H9 (cell line): Measurements from ENCODE around the gene PTTG1IP. TPM values are rescaled to one million over a fixed set of nuclear protein-coding genes. Genes with fewer than 3 reads are reported as not detected.

Experiments
- DNase-seq: peaks from one replicate; pipeline ENCODE4 v3.0.0-alpha.2; 2017
- H2AFZ ChIP-seq: one replicate; pipeline ENCODE4 v1.6.1; 2013; ENCODE audit warnings: mild to moderate bottlenecking, low read length, control low read depth, moderate library complexity
- H2AK5ac ChIP-seq: 2 replicates; pipeline ENCODE4 v1.6.1; 2013; ENCODE audit warnings: low read length, control low read depth, mixed read lengths; ENCODE audit not compliant: insufficient read length
- H2BK120ac ChIP-seq: one replicate; pipeline ENCODE4 v1.6.1; 2013; ENCODE audit warnings: low read depth, mild to moderate bottlenecking, low read length, control low read depth, inconsistent platforms; ENCODE audit not compliant: poor library complexity, severe bottlenecking
- H2BK12ac ChIP-seq: 2 replicates; pipeline ENCODE4 v1.6.1; 2013; ENCODE audit warnings: low read length, control low read depth, mixed read lengths, low read depth; ENCODE audit not compliant: insufficient read length
- H2BK15ac ChIP-seq: 2 replicates; pipeline ENCODE4 v1.6.1; 2013; ENCODE audit warnings: low read depth, low read length, control low read depth
- H2BK20ac ChIP-seq: one replicate; pipeline ENCODE4 v1.6.1; 2013; ENCODE audit warnings: low read depth, mild to moderate bottlenecking, low read length, control low read depth, inconsistent platforms; ENCODE audit not compliant: poor library complexity, severe bottlenecking
- H2BK5ac ChIP-seq: 2 replicates; pipeline ENCODE4 v1.6.1; 2013; ENCODE audit warnings: low read length, control low read depth, mixed read lengths; ENCODE audit not compliant: insufficient read length
- H3K14ac ChIP-seq: 2 replicates; pipeline ENCODE4 v1.6.1; 2013; ENCODE audit warnings: low read length, control low read depth; ENCODE audit not compliant: insufficient read depth
- H3K18ac ChIP-seq: 2 replicates; pipeline ENCODE4 v1.6.1; 2013; ENCODE audit warnings: low read depth, mild to moderate bottlenecking, mixed read lengths, low read length, control low read depth; ENCODE audit not compliant: insufficient read length
- H3K23ac ChIP-seq: 2 replicates; pipeline ENCODE4 v1.6.1; 2013; ENCODE audit warnings: low read length, control low read depth, mixed read lengths, low read depth; ENCODE audit not compliant: insufficient read length
- H3K23me2 ChIP-seq: 2 replicates; pipeline ENCODE4 v1.6.1; 2013; ENCODE audit warnings: low read depth, mild to moderate bottlenecking, mixed read lengths, low read length, control low read depth; ENCODE audit not compliant: insufficient read length, poor library complexity, severe bottlenecking
- H3K27ac ChIP-seq: 2 replicates; pipeline ENCODE4 v1.5.1; 2013; ENCODE audit warnings: low read length, control low read depth, mixed read lengths, low read depth; ENCODE audit not compliant: insufficient read length
- H3K27me3 ChIP-seq: 2 replicates; pipeline ENCODE4 v1.6.1; 2013; ENCODE audit warnings: low read length, control low read depth, inconsistent platforms; ENCODE audit not compliant: insufficient read depth
- H3K4ac ChIP-seq: 2 replicates; pipeline ENCODE4 v1.6.1; 2013; ENCODE audit warnings: low read depth, mild to moderate bottlenecking, control low read depth, inconsistent platforms, low read length, moderate library complexity
- H3K4me1 ChIP-seq: 2 replicates; pipeline ENCODE4 v1.6.1; 2013; ENCODE audit warnings: low read length, control low read depth, inconsistent platforms; ENCODE audit not compliant: insufficient read depth
- H3K4me2 ChIP-seq: 2 replicates; pipeline ENCODE4 v1.6.1; 2013; ENCODE audit warnings: low read length, control low read depth, mixed read lengths; ENCODE audit not compliant: insufficient read length, insufficient read depth
- H3K56ac ChIP-seq: 2 replicates; pipeline ENCODE4 v1.6.1; 2013; ENCODE audit warnings: low read depth, mild to moderate bottlenecking, mixed read lengths, low read length, control low read depth; ENCODE audit not compliant: insufficient read length
- H3K79me1 ChIP-seq: 2 replicates; pipeline ENCODE4 v1.6.1; 2013; ENCODE audit warnings: low read depth, mild to moderate bottlenecking, moderate library complexity, low read length, control low read depth, inconsistent platforms; ENCODE audit not compliant: insufficient read depth, poor library complexity, severe bottlenecking
- H3K79me2 ChIP-seq: 2 replicates; pipeline ENCODE4 v1.6.1; 2013; ENCODE audit warnings: low read length, control low read depth, inconsistent platforms; ENCODE audit not compliant: insufficient read depth
- H3K9ac ChIP-seq: 2 replicates; pipeline ENCODE4 v1.6.1; 2013; ENCODE audit warnings: low read length, control low read depth, mixed read lengths; ENCODE audit not compliant: insufficient read length; ENCODE audit errors: extremely low read depth
- H3K9me3 ChIP-seq: one replicate; pipeline ENCODE4 v1.6.1; 2013; ENCODE audit warnings: low read depth, low read length, inconsistent platforms; ENCODE audit not compliant: control insufficient read depth
- H3T11ph ChIP-seq: one replicate; pipeline ENCODE4 v1.6.1; 2013; ENCODE audit warnings: mild to moderate bottlenecking, low read length, control low read depth, inconsistent platforms
- H4K20me1 ChIP-seq: one replicate; pipeline ENCODE4 v1.6.1; 2013; ENCODE audit not compliant: control insufficient read depth, insufficient read length, insufficient read depth
- H4K5ac ChIP-seq: 2 replicates; pipeline ENCODE4 v1.6.1; 2013; ENCODE audit warnings: low read depth, mild to moderate bottlenecking, mixed read lengths, low read length, control low read depth; ENCODE audit not compliant: insufficient read length
- H4K8ac ChIP-seq: replicated peaks from 2 replicates; pipeline ENCODE4 v1.6.1; 2013; ENCODE audit warnings: low read length, control low read depth, mixed read lengths, low read depth; ENCODE audit not compliant: insufficient read length
- H4K91ac ChIP-seq: 2 replicates; pipeline ENCODE4 v1.6.1; 2013; ENCODE audit warnings: low read depth, mild to moderate bottlenecking, moderate library complexity, mixed read lengths, low read length, control low read depth; ENCODE audit not compliant: insufficient read length
- H3K27ac Mint-ChIP-seq, 3 experiments: 2 replicates in 2 of 3; 3 replicates in 1 of 3; pipeline ENCODE4 v1.8.0; 2020 to 2021; ENCODE audit warnings: mixed read lengths in 3 of 3, mild to moderate bottlenecking in 1 of 3, moderate library complexity in 1 of 3
- H3K27me3 Mint-ChIP-seq: 2 replicates; pipeline ENCODE4 v1.8.0; 2021; ENCODE audit warnings: low read depth, mild to moderate bottlenecking, moderate library complexity, mixed read lengths
- H3K36me3 Mint-ChIP-seq, 3 experiments: 2 replicates in 2 of 3; 3 replicates in 1 of 3; pipeline ENCODE4 v1.8.0; 2020 to 2021; ENCODE audit warnings: low read depth in 3 of 3, mixed read lengths in 3 of 3; ENCODE audit not compliant: insufficient read depth in 1 of 3
- H3K4me1 Mint-ChIP-seq, 2 experiments: 2 replicates each; pipeline ENCODE4 v1.8.0; 2020; ENCODE audit warnings: mixed read lengths in 2 of 2
- H3K4me3 Mint-ChIP-seq, 2 experiments: 2 replicates in 1 of 2; 3 replicates in 1 of 2; pipeline ENCODE4 v1.8.0; 2020 to 2021; ENCODE audit warnings: mild to moderate bottlenecking in 2 of 2, mixed read lengths in 2 of 2, moderate library complexity in 1 of 2
- H3K9me3 Mint-ChIP-seq, 2 experiments: 2 replicates in 1 of 2; 3 replicates in 1 of 2; pipeline ENCODE4 v1.8.0; 2020; ENCODE audit warnings: mild to moderate bottlenecking in 2 of 2, mixed read lengths in 2 of 2, moderate library complexity in 1 of 2
- CTCF ChIP-seq: fragments of 200-600 bp; sonication (generic); conservative IDR thresholded peaks from 3 replicates; pipeline ENCODE4 v1.8.0; 2021; ENCODE audit warnings: antibody characterized with exemption, mild to moderate bottlenecking
- WGBS: extraction: QIAGEN DNeasy Blood & Tissue Kit; methylation state at CpG from one replicate; pipeline ENCODE4 v1.1.7; 2013; ENCODE audit warnings: missing lambda C conversion rate, low lambda C conversion rate, mixed read lengths; ENCODE audit not compliant: insufficient read length; ENCODE audit errors: extremely low coverage; 5-methylcytosine and 5-hydroxymethylcytosine counted together
- total RNA-seq: library from RNA; stranded (reverse); gene quantifications from 2 replicates; pipeline ENCODE4 v1.2.1, GENCODE V29; 2021

Gene PTTG1IP
- total RNA-seq, 1 experiment from 2014 or later: 107 TPM

- Histone ChIP-seq H3K56ac (no peak overlapping the region), H2BK120ac (no peak overlapping the region), H2AK5ac (no peak overlapping the region), H3K23ac (no peak overlapping the region), H2AFZ (no peak overlapping the region), H3K4ac (no peak overlapping the region), H4K91ac (no peak overlapping the region), H2BK20ac (no peak overlapping the region), H3T11ph (no peak overlapping the region), H3K9ac (no peak overlapping the region), H3K27ac (no peak overlapping the region), H3K9me3 (no peaks in the 10 kb centered on the region), H3K4me2 (no peak overlapping the region), H3K27me3 (no peaks in the 10 kb centered on the region), H3K79me1 (no peaks in the 10 kb centered on the region), H2BK15ac (no peak overlapping the region), H4K8ac (no peak overlapping the region), H2BK5ac (no peak overlapping the region), H4K20me1 (no peaks in the 10 kb centered on the region), H3K4me1 (no peaks in the 10 kb centered on the region), H2BK12ac (no peak overlapping the region), H3K23me2 (no peaks in the 10 kb centered on the region), H3K18ac (no peak overlapping the region), H3K79me2 (no peaks in the 10 kb centered on the region), H3K14ac (no peak overlapping the region), H4K5ac (no peak overlapping the region)
- Mint-ChIP-seq H3K4me1 (no peaks in the 10 kb centered on the region), H3K27me3 (peaks cover 6% of the 10 kb centered on the region), H3K36me3 (no peaks in the 10 kb centered on the region), H3K27ac (no peak overlapping the region), H3K4me3 (no peak overlapping the region), H3K9me3 (no peaks in the 10 kb centered on the region; a peak in 1 of 5 replicates)
- no peak for TF ChIP-seq CTCF
- no CpG with 5 or more reads among the region's 11 CpGs for WGBS
- no peak for DNase-seq
Observed at GRCh38 chr21:44883250-44883649, 9.8 kb upstream of the PTTG1IP start.
